ENCODE results near the gene OTUD4.

DNA sequence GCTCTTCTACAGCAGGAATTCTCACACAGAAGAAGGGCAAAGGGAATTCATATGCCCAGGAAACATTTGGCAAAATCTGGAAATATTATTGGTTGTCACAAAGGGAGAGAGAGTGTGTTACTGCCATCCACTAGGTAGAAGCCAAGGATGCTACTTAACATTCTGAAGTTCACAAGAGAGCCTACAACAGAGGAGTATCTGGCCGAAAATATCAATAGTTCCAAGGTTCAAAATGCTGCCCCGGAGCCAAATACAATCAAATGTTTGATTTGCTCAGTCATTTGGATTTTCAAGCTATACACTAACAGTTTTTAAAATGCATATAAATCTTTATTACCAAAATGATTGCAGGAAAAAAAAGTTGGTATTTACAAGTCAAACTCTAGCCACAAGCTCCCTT, 18.8 kb downstream of the OTUD4 start:
- TF ChIP-seq EZH2 (IDR thresholded peaks at IDR 0.05; ENCODE audit: insufficient read depth, poor library complexity, severe bottlenecking) (no peak), EZH2phosphoT487 (IDR thresholded peaks at IDR 0.05; ENCODE audit: insufficient read depth, low read depth) (no peak)

Data from GM23248 (cell line).